ENCODE measurements around the gene GCAT.

DNA sequence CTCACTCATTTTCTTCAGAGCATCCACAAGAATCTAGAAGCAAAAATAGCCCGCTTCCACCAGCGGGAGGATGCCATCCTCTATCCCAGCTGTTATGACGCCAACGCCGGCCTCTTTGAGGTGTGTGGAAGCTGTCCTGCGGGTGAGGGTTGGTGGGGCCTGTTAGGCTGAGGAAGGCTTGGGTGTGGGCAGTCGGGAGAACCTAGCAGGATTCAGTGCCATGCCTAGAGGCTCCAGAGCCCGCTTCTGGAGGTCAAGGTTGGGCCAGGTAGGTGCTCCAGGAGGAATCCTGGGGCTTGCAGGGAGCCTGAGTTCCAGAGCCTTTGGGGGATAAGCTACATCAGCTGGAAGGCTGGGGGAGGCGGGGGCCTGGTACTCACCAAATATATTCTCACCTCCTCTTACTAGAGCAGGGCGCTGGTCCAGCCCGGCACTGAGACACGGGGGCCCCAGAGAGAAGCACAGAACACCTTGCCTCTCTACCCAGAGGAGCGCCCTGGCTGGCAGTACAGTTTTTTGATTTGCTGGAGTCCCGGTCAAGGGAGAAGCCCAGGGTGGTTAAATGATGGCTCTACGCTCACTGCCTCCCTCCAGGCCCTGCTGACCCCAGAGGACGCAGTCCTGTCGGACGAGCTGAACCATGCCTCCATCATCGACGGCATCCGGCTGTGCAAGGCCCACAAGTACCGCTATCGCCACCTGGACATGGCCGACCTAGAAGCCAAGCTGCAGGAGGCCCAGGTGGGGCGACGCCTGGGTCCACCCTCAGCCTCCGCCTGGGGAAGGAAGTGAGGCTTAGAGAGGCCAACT lies 5.3 kb downstream of the GCAT start:
- TF ChIP-seq POLR2A (IDR thresholded peaks at IDR 0.05; ENCODE audit: low read length) (no peak), GATA1 (IDR thresholded peaks at IDR 0.05; ENCODE audit: low read depth, low read length) (no peak)

Measured in erythroblast (primary cell).